ENCODE results near the gene PITPNM3.

The PITPNM3 gene

DNA sequence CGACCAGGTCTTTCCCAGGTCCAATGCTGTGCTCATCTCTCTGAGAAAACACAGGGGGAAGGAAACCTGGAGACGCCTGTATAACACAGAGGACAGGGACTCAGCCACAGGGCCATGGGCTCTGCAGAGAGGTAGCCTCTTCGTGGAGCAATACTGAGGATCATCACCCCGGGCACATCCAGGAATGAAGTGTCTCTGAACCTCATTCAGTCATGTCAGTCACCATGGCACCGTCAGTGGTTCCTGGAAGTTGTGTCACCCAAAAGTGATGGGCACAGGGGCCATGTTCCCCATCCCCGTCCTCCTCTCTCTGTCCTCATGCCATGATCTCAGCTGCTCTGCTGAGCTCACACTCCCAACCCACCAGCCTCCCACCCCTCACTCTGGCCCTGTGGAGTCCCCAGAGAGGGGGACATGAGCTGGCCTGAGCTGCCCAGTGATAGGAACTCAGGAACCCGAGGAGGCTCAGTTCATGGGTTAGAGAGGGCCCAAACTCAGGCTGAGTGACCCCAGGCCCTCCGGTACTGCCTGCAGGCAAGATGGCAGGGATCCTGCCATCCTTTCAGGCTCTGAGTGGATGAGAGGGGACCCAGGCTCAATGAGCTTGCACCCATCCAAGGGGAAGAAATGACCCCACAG lies 53.4 kb downstream of the PITPNM3 start:
- TF ChIP-seq, protein P1, sequence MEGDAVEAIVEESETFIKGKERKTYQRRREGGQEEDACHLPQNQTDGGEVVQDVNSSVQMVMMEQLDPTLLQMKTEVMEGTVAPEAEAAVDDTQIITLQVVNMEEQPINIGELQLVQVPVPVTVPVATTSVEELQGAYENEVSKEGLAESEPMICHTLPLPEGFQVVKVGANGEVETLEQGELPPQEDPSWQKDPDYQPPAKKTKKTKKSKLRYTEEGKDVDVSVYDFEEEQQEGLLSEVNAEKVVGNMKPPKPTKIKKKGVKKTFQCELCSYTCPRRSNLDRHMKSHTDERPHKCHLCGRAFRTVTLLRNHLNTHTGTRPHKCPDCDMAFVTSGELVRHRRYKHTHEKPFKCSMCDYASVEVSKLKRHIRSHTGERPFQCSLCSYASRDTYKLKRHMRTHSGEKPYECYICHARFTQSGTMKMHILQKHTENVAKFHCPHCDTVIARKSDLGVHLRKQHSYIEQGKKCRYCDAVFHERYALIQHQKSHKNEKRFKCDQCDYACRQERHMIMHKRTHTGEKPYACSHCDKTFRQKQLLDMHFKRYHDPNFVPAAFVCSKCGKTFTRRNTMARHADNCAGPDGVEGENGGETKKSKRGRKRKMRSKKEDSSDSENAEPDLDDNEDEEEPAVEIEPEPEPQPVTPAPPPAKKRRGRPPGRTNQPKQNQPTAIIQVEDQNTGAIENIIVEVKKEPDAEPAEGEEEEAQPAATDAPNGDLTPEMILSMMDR (IDR thresholded peaks at IDR 0.05; ENCODE audit: extremely low read depth, insufficient read depth, missing control alignments): no peak
- in situ Hi-C loops (cut with MboI; ENCODE audit: low pct_unique_long_range_greater_than_20kb, low sequenced_read_pairs, unreplicated experiment): no loop called here
- no peak for DNase-seq (ENCODE audit: low spot score)

DNA sequence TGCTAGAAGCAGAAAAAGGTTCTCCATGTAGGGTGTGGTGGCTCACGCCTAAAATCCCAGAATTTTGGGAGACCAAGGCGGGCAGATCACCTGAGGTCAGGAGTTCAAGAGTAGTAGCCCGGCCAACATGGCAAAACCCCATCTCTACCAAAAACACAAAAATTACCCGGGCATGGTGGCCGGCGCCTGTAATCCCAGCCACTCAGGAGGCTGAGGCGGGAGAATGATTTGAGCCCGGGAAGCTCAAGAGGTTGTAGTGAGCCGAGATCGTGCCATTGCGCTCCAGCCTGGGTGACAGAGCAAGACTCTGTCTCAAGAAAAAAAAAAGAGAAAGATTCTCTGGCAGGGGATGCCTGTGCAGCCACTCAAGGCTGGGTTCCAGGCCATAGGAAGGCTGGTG lies 54.2 kb downstream of the PITPNM3 start:
- in situ Hi-C loops (cut with MboI; ENCODE audit: low pct_unique_long_range_greater_than_20kb, low sequenced_read_pairs, unreplicated experiment): no loop called here
- TF ChIP-seq, protein P1 (IDR thresholded peaks at IDR 0.05; ENCODE audit: extremely low read depth, insufficient read depth, missing control alignments): no peak

DNA sequence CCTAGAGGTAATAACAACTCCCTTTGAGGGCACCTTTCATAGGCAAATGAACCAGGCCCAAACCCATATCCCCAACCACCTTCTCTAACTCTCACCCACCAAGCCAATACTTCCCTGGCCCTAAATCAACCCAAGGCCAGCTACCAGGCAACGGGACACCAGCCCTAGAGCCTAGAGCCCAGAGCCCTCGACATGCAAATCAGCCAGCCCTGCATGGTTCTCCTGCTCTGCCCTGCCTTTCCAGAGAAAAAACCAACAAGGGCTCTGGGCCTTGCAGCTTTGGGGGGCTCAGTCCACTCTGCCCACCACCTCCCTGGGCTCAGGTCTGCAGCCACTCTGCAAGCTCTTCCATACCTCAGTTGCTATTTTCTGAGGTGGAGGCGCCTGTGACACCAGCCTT lies 55.0 kb downstream of the PITPNM3 start:
- in situ Hi-C loops (cut with MboI; ENCODE audit: low pct_unique_long_range_greater_than_20kb, low sequenced_read_pairs, unreplicated experiment): no loop called here
- DNase-seq (ENCODE audit: low spot score): no peak
- TF ChIP-seq, protein P1 (IDR thresholded peaks at IDR 0.05; ENCODE audit: extremely low read depth, insufficient read depth, missing control alignments): no peak

More for the DNA sequence above, 54.2 kb downstream of the PITPNM3 start:
- no peak for DNase-seq (ENCODE audit: low spot score)

DNA sequence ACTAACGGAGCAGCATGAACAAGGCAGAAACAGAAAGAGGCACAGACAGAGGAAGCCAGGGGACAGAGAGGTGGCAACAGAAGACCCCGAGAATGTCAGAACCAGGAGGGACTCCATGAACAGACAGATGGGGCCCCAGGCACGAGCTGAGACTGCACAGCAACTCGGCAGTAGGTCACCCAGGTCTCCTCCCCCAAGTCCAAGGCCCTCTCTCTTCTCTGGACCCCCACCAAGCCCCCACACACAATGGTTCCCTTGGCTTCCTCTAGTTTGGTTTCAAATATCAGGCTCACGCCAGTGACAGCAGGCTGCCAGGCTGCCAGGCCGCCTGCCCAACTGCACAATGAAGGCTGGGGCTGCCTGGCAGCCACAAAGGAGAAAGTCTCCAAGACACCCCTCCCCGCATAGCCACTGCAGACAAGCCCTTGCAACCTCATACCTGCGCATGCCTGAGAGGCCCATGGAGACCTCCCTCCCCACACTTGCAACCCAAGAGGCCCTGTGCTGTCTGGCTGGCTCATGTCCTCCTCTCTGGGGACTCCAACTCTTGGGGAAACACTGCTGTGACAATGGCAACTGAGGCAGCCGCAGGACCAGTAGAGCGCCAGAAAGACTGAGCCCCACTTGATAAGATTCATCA lies 57.3 kb downstream of the PITPNM3 start:
- DNase-seq (ENCODE audit: low spot score): no peak
- TF ChIP-seq, protein P1 (IDR thresholded peaks at IDR 0.05; ENCODE audit: extremely low read depth, insufficient read depth, missing control alignments): no peak
- in situ Hi-C loops (cut with MboI; ENCODE audit: low pct_unique_long_range_greater_than_20kb, low sequenced_read_pairs, unreplicated experiment): no loop called here

DNA sequence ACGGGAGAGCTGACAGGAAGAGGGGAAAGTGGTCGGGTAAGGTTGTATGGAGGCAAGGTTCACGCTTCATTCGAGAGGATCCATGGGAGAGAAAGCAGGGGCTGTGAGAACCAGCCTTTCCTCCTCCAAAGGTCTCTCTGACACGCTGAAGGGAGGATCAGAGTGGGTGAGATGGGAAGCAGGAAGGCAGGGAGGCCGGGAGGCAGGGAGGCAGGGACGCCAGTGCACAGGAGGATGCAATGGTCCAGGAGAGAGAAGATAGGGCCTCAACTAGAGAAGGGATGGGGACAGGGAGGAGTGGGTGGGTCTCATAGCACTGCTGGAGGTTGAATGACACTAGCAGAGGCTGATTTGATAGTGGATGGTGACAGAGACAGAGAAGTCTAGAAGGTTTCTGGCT lies 58.0 kb downstream of the PITPNM3 start:
- TF ChIP-seq, protein P1 (IDR thresholded peaks at IDR 0.05; ENCODE audit: extremely low read depth, insufficient read depth, missing control alignments): no peak
- no peak for DNase-seq (ENCODE audit: low spot score)
- in situ Hi-C loops (cut with MboI; ENCODE audit: low pct_unique_long_range_greater_than_20kb, low sequenced_read_pairs, unreplicated experiment): no loop called here

DNA sequence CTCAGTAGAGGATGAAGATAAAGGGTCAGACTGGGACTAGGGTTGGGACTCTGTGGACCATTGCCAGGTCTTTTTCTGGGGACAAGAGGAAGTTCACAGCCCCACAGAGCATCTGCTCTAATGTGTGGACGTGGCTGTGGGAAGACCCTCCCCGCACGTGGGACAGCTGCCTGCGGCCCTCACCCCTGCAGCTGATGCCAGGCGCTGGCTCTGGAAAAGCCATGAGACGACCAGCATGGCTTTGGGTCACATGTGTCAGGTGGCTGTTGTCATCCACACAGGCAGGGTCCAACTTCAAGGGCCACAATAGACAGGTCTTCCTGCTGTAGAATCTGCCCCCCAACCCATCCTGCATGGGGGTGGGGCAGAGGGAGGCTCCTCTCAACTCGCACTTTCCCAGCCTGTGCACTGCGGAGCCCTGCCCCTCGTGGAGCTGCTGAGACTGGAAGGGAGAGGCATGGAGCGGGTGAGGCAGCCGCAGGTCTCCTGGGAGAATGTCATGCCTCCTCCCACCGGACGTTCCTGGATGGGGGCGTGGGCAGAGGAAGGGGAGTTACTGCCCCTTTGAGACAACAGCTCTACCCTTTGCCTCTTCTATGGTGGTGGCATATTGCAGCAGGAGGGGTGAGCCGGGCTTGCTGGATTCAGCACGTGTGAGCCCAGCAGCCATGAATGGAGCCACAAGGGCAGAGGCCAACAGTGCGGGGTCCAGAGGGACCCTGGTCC lies 58.7 kb downstream of the PITPNM3 start:
- in situ Hi-C loops (cut with MboI; ENCODE audit: low pct_unique_long_range_greater_than_20kb, low sequenced_read_pairs, unreplicated experiment): no loop called here
- TF ChIP-seq, protein P1 (IDR thresholded peaks at IDR 0.05; ENCODE audit: extremely low read depth, insufficient read depth, missing control alignments): no peak
- no peak for DNase-seq (ENCODE audit: low spot score)

Data from GM13977 (cell line).